HepG2 (cell line): ENCODE results near the gene RESP18.

Experiments
- DNMT3B ChIP-seq: conservative IDR thresholded peaks from 2 replicates; pipeline ENCODE4 v1.6.1; 2016; ENCODE audit warnings: missing biosample characterization, control low read depth
- POLR2A ChIP-seq, 2 experiments: IDR thresholded peaks; 2 replicates each; pipeline ENCODE4 v1.6.1; 2011; ENCODE audit warnings: low read depth in 2 of 2, low read length in 2 of 2, mild to moderate bottlenecking in 1 of 2, moderate library complexity in 1 of 2; ENCODE audit not compliant: insufficient read depth in 1 of 2

DNA sequence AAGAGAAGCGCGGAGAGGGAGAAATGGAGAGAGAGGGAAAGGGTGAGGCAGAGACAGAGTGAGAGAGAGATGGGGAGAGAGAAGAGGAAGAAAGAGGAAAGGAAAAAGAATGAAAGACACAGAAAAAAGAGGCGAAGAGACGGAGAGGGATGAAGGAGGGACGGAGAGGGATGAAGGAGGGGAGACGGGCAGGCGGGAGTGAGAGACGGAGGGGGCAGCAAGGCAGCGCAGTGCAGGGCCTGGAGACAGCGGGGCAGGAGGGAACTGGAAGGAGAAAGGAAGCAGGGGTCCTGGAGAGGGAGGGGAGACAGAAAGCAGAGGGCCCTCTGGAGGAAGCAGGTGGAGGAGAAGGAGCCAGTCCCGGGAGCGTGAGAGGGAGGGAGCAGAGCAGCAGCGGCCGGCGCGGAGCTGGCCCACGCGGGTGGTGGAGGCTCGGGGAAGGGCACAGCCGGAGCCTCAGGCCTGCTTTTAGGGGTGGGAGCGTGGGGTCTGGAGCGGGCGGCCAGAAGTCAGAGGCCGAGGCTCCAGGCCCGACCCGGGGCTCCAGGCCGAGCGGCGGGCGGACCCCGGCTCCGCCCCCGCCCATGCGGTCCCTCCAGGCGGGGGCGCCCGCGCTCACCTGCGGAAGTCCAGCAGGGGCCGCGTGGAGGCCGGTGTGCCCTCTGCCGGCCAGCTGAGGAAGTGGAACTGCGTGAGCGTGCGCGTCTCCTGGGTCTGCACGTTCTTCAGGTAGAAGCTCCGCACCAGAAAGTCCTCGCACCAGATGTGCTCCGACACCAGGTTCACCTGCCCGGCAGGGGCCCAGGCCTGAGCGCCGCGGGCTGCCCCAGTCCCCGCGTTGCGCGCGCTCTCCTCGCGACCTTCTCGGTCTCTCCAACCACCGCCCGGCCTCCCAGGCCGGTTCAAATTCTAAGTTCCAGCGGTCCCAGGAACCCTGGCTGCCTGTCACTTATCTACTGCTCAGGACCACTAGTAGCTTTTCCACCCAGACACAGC is 37.9 kb downstream of the RESP18 start:
- TF ChIP-seq DNMT3B (CRISPR knock-in tag) (no peak), POLR2A (IDR thresholded peaks at IDR 0.05; ENCODE audit: insufficient read depth in 1 of 2, low read depth in 2 of 2, low read length in 2 of 2) (peak; percentile 48 to 70; a peak in 3 of 4 replicates)
